ENCODE results near the gene RPL26. TPM values are rescaled to one million over a fixed set of nuclear protein-coding genes. Genes with fewer than 3 reads are reported as not detected.

The RPL26 gene
- total RNA-seq: 2,527 and 2,589 TPM in 2 replicates

DNA sequence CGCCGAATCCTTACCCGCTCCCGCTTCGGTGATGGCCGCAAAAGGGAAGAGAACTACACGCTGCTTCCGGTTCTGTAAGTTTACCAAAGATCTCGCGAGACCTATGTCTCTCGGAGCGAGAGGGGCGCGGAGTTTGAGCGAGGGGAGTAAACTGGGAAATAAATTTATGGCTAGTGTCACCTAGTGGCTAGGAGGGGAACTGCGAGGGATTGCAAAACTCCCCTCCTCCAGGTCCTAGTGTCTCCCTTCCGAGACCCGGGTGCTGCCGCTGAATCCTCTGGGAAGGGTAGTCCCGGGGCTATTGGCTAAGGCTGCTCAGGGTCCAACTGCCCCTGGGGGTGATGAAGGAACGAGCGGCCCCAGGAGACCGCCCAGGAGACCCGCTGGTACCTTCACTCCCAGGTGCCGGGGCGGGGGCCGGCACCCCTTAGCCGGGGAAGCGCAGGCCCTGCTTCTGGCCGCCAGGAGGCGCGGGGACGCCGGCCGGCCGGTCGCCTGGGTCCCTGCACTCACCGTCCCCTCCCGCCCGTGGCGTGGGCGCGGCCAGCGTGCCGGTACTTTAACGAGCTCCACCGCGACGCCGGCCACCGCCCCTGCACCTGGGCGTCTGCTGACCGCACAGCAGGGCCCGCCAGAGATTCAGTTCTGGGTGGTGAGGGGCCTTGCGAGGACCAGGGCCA is at the start of gene RPL26:
RPL26 (minus strand) TSS at position 51 of the 680 bp plus-strand sequence. CDS start 883 bp downstream, outside the sequence.
- peak; percentile 97 to 98 for DNase-seq (ENCODE audit: low read depth in 2 of 2)

DNA sequence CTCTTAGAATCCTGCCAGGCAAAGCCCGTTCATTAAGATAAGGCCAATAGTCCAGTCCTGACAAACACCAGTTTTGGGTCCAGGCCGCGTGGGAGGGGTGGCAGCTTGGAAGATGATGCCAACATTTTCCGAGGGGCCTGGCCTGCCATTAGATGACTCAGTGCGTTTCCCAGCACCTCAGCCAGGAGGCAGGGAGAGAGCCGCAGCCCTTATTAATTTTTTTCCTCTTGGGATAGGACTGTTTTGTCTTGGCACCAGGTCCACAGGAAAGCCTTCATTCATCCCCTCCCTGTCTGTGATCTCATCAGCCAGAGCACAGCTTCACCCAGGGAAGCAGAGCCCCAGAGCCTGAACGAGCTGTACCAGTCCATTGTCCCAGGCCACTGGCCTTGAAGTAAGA is 48.0 kb upstream of the RPL26 start:
- DNase-seq (ENCODE audit: low read depth in 2 of 2): peak in 1 of 2 donors; percentile 74

GRCh38 chr17:8426802-8427201 is 43.8 kb upstream of the RPL26 start:
- no peak for DNase-seq (ENCODE audit: low read depth in 2 of 2)

DNA sequence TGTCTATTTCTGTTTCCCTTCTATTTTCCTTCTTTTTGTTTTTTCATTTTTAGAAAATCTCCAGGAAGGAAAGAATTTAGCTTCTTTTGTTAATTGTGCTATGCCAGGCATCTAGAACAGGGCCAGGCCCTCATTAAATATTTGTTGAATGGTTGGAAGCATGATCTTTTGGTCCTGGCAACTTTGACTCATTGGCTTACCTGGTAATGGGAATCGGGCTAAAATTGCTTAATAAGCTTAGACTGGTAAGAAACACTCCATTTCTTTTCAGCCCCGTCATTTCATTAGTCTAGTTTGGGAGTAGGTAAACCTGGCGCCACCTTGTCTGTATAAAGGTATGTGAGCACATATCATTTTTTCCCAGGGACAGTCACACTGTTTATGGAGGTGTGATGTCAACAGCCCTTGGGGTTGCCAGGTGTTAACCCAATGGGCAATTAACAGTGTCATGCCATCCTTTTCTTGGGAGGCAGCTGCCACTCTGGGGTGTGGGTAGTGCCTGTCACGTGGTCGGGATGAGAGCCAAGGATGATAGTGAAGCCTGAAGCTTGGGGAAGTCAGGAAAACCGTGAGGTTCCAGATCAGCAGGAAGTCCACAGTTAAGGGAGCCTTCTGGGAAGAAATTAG is 43.2 kb upstream of the RPL26 start:
- DNase-seq (ENCODE audit: low read depth in 2 of 2): no peak

DNA sequence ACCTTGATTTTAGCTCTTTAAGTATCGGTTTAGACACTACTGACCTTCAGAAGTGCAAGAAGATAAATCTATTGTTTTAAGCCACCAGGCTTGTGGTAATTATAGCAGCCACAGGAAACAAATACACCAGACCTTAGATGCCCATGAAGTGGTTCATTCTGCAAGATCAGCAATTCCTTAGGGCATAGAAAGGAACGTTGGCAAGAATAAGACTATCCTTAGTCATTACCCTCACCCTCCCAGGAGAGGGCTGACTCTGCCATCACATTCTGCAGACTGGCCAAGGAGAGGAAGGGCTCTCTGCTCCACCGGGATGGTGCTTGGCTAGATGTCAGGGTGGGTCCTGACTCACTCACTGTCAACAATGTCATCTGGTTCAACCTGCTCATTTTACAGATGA is 38.6 kb upstream of the RPL26 start:
- peak in 1 of 2 donors; percentile 26 for DNase-seq (ENCODE audit: low read depth in 2 of 2)

DNA sequence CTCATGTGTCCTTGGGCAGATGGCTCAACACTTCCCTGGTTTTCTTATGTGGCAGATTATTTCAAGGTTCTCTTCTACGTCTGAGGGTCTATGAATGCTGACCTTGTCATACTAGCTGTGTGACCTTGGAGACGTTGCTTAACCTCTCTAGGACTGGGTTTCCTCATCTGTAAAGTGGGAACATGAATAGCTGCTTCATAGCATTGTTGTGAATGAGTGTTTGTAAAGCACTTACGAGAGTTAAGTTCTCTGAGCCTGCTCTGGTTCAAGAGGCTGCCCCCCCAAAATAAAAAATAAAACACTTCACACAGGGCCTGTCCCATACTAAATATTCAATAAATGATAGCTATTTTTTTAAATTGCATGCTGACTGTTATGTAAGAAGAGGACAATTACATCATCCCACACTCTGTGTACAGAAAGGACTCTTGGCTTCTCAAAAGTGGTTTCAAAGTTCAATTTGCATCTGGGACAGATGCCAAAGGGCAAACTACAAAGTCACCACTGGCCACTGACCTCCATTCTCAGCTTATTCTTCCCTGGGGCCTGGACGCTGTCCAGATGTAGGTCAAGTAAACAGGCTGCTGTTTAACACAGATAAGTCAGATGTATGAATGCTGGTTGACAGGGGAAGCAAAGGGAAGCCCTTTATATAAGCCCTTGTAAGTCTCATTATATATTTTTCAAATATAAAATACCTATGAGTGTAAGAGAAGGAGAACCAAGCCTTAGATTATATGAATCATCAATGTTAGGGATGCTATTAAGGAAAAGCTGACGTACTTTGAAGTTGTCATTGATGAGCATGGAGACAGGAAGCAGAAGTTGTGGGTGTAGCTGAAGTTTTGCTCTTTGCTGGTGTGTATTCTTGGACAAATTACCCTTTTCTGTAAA is 37.3 kb upstream of the RPL26 start:
- DNase-seq (ENCODE audit: low read depth in 2 of 2): peak; percentile 81 to 94

DNA sequence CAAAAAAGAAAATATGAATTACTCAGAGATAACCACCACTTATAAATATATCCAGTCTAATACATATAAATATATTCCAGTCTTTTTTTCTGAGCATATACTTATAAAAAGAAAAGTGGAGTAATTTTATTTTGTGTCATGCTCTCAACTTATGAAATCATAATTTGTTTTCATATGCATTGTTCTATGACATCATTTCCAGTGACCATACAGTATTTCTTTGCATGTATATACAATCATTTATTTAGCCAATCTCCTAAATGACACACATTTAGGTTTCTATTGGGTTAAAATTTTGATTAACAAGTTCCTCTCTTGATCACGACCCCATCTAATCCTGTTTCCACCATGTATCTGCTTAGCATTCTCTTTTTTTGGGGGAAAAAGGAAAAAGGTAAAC is 36.3 kb upstream of the RPL26 start:
- DNase-seq (ENCODE audit: low read depth in 2 of 2): no peak

DNA sequence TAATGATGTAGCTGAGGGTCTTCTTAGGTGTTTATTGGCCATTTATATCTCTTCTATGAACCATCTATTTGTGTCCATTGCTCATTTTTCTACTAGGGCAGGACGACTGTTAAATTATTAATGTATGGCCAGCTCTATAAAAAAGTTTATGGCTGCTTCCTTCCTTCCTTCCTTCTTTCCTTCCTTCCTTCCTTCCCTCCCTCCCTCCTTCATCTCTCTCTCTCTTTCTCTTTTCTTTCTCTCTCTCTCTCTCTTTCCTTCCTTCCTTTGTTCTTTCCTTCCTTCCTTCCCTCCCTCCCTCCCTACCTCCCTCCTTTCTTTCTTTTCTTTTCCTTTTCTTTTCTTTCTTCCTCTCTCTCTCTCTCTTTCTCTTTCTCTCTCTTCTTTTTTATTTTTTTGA is 35.5 kb upstream of the RPL26 start:
- DNase-seq (ENCODE audit: low read depth in 2 of 2): no peak

DNA sequence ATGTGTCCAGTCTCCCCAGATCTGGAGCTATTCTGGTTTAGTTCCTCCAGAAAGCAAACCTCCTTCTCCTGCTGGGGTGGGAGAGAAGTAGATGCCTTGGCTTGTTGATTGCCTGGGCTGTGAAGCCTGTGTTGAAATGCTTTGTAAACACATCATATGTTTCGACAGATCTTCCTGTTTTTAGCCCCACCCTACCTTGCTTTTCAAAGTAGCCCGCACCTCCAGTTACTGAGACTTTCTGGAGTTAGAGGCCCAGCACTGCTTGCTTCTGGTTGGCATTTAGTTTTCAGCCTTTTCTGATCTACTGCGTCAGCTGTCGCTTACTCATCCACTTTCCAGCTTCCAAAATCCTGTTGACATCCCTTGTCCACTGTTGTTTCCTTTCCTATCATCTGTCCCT is 34.8 kb upstream of the RPL26 start:
- DNase-seq (ENCODE audit: low read depth in 2 of 2): peak in 1 of 2 donors; percentile 7

DNA sequence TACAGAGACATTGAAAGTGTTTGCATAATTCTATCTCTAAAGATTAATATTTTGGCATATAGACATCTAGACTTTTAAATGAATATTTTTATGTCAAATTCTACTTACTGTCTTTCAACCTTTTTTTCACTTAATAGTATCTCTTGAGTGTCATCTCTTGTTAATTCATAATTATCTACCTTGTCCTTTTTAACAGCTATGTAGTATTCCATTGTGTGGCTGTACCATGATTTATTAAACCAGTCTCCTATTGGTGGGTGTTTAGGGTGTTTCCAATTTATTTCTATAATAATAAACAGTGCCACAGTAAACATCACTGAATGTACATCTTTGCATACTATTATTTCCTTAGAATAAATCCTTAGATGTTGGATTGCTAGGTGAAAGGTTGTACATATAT is 30.9 kb upstream of the RPL26 start:
- no peak for DNase-seq (ENCODE audit: low read depth in 2 of 2)

DNA sequence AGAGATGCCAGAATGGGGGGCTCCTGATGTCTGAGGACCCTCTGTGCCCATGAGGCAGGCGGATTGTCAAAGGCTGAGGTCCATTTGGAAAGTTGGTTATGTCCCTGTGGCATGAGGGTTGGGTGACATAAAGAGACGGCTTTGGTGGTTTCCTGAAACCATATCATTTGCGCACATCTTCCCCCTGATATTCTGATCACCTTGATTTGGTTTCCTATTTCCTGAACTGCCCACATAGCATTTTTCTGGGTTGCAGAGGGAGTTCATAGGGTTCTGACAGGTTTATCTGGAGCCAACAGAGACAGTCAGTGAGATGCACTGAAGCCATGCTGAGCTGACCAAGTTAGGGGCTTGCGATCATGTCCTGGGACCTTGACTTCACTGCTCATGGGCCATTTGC is 30.3 kb upstream of the RPL26 start:
- DNase-seq (ENCODE audit: low read depth in 2 of 2): no peak

GRCh38 chr17:8412089-8412488 is 29.1 kb upstream of the RPL26 start:
- no peak for DNase-seq (ENCODE audit: low read depth in 2 of 2)

GRCh38 chr17:8410883-8411238 is 27.9 kb upstream of the RPL26 start:
- DNase-seq (ENCODE audit: low read depth in 2 of 2): no peak

GRCh38 chr17:8409966-8410882 is 27.2 kb upstream of the RPL26 start:
- DNase-seq (ENCODE audit: low read depth in 2 of 2): peak; percentile 55 to 80

GRCh38 chr17:8408371-8408770 is 25.4 kb upstream of the RPL26 start:
- no peak for DNase-seq (ENCODE audit: low read depth in 2 of 2)

DNA sequence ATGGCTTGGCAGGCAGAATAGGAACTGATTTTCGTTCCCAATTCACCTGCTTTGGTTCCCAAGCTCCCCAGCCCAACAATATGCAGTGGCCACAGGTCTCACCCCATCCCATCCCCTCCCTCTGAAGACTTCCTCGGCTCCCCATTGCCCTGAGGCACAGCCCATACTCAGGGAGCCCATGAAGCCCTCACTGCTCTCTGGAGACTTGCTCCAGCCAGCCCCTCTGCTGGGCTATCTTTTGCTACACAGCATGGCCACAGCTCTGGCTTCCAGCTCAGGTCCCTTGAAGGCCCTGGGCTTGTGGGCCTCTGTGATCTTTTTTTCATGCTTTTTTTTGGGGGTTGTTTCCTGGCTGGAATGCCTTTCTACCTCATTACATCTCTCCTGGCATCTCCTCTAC is 23.2 kb upstream of the RPL26 start:
- DNase-seq (ENCODE audit: low read depth in 2 of 2): no peak

DNA sequence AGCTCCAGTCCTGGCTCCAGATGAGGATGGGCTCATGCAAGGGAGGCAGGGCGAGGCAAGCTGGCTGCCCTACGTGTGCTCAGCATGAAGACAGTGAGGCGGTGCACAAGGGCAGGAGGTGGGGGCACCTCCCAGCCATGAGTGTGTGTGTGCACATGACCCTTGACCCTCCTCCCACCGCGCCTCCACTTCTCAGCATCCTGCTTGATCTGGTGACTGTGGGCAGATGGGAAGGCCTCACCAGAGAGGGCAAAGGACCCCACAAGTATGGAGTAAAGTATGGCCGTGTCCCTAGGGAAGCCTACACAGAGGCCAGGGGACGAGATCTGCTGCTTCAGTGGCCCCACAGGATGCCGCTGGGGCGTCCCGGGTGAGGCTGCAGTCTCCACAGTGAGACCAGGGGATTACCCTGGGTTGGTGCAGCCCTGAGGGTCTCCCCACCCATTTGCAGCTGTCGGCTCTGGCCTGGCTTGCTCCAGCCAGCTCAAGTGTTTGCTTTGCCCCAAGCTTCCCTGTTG is 22.6 kb upstream of the RPL26 start:
- no peak for DNase-seq (ENCODE audit: low read depth in 2 of 2)

- DNase-seq (ENCODE audit: low read depth in 2 of 2): peak; percentile 95 to 96
Measured at GRCh38 chr17:8402921-8403536, 20.0 kb upstream of the RPL26 start.

DNA sequence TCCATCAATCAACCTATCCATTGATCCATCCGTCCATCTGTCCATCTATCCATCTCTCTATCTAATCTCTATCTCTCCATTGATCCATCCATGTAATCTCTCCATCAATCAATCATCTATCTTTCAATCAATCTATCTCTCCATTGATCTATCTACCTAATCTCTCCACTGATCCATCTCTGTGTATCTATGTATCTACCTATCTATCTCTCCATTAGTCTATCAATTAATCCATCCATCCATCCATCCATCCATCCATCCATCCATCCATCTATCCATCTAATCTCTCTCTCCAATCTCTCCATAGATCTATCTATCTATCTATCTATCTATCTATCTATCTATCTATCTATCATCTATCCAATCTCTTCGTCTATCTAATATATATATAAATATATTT is 18.1 kb upstream of the RPL26 start:
- DNase-seq (ENCODE audit: low read depth in 2 of 2): no peak

GRCh38 chr17:8398980-8399379 is 16.0 kb upstream of the RPL26 start:
- no peak for DNase-seq (ENCODE audit: low read depth in 2 of 2)

- no peak for DNase-seq (ENCODE audit: low read depth in 2 of 2)
Measured at GRCh38 chr17:8397636-8398035, 14.6 kb upstream of the RPL26 start, which contains the start of gene RNF222. RNF222 (minus strand) TSS chr17:8397827; CDS start chr17:8393461, 4,366 bp downstream.

All from dermis microvascular lymphatic vessel endothelial cell (primary cell).